ENCODE measurements around the gene HAPLN3.

HAPLN3 gene

GRCh38 chr15:88890495-88890894 is 4.8 kb downstream of the HAPLN3 start:
- TF ChIP-seq, protein P1, sequence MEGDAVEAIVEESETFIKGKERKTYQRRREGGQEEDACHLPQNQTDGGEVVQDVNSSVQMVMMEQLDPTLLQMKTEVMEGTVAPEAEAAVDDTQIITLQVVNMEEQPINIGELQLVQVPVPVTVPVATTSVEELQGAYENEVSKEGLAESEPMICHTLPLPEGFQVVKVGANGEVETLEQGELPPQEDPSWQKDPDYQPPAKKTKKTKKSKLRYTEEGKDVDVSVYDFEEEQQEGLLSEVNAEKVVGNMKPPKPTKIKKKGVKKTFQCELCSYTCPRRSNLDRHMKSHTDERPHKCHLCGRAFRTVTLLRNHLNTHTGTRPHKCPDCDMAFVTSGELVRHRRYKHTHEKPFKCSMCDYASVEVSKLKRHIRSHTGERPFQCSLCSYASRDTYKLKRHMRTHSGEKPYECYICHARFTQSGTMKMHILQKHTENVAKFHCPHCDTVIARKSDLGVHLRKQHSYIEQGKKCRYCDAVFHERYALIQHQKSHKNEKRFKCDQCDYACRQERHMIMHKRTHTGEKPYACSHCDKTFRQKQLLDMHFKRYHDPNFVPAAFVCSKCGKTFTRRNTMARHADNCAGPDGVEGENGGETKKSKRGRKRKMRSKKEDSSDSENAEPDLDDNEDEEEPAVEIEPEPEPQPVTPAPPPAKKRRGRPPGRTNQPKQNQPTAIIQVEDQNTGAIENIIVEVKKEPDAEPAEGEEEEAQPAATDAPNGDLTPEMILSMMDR (IDR thresholded peaks at IDR 0.05; ENCODE audit: control insufficient read depth, extremely low read depth, insufficient read depth), result no peak
- no peak for DNase-seq (ENCODE audit: low read depth)
- H3K4me3 ChIP-seq (ENCODE audit: low read depth, low read length), result no peak overlapping the region

DNA sequence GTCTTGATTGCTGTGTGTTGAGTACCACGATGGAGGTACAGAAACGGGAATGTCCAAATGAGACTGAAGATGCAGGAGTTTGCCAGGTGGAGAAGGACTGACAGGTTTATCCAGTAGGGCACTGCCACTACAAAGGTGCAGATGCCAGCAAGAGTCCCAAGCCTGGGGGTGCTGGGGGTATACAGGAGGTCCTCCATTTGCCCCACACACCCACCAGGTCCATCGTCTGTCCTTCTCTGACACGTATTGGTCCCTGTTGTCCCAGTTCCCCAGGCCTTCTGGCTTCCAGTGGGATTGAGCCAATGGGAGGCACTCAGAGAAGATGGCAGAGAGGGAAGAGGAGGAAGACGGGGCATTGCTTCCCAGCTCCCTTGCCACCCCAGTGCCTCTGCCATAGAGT is 6.6 kb downstream of the HAPLN3 start:
- H3K4me3 ChIP-seq (ENCODE audit: low read depth, low read length), result no peak overlapping the region
- TF ChIP-seq, protein P1 (IDR thresholded peaks at IDR 0.05; ENCODE audit: control insufficient read depth, extremely low read depth, insufficient read depth), result no peak

DNA sequence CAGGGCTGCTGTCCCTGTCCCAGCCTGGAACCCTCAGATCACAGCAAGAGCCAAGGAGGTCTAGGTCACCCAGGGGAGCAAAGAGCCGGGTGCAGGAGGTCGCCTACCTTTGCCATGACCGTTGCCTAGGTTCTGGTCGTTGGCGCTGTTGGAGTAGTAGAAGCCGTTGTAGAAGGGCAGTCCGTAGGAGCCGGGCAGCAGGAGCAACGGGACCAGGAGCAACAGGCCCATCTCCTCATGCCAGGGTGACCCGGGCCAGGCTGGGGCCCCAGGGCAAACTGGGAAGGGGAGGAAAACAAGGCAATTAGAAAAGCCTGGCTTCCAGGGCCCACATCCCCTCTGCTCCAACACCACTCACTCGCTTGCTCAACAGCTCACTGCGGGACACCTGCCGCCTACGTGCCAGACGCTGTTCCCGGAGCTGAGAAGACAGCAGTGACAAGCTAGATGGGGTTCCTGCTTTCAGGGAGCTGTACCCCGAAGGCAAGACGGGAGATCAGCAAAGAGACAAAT is 8.2 kb downstream of the HAPLN3 start:
- no peak overlapping the region for H3K4me3 ChIP-seq (ENCODE audit: low read depth, low read length)
- DNase-seq (ENCODE audit: low read depth), result no peak
- TF ChIP-seq, protein P1 (IDR thresholded peaks at IDR 0.05; ENCODE audit: control insufficient read depth, extremely low read depth, insufficient read depth), result no peak

More for the DNA sequence above, 6.6 kb downstream of the HAPLN3 start:
- DNase-seq (ENCODE audit: low read depth), result no peak

DNA sequence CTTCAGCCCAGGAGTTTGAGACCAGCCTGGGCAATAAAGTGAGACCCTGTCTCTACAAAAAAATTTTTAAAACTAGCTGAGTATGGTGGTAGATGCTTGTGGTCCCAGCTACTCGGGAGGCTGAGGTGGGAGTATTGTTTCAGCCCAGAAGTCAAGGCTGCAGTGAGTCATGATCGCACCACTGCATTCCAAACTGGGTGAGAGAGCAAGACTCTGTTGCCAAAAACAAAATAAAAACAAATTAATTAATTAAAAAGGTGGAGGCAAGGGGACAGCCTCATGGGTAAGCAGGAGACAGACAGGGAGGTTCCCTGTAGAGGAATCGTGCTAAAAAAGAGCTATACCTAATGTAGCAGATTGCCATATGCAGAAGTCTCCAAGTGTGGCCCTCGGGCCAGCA is 12.6 kb downstream of the HAPLN3 start:
- TF ChIP-seq, protein P1 (IDR thresholded peaks at IDR 0.05; ENCODE audit: control insufficient read depth, extremely low read depth, insufficient read depth), result no peak
- H3K4me3 ChIP-seq (ENCODE audit: low read depth, low read length), result no peak overlapping the region
- DNase-seq (ENCODE audit: low read depth), result no peak

DNA sequence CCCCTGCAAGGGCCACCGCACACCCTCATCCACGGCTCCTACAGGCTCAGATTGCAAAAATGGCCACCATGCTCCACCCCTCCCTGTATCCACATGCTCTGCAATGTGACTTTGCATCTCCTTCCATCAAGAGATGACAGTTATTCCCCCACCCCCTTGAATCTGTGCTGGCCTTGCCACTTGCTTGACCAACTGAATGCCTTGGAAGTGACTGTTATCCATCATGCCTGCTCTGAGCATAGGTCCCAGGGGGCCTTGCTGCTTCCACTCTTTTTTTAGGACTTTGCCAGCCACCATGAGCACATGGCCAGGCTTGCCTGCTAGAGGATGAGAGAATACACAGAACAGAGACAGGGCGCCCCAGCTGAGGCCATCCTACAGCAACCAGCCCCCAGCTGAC is 13.6 kb downstream of the HAPLN3 start:
- no peak overlapping the region for H3K4me3 ChIP-seq (ENCODE audit: low read depth, low read length)
- TF ChIP-seq, protein P1 (IDR thresholded peaks at IDR 0.05; ENCODE audit: control insufficient read depth, extremely low read depth, insufficient read depth), result no peak

GRCh38 chr15:88880944-88881740 is 14.2 kb downstream of the HAPLN3 start:
- no peak for DNase-seq (ENCODE audit: low read depth)
- TF ChIP-seq, protein P1 (IDR thresholded peaks at IDR 0.05; ENCODE audit: control insufficient read depth, extremely low read depth, insufficient read depth), result no peak
- no peak overlapping the region for H3K4me3 ChIP-seq (ENCODE audit: low read depth, low read length)

More for the DNA sequence above, 13.6 kb downstream of the HAPLN3 start:
- DNase-seq (ENCODE audit: low read depth), result no peak

Data from LNCaP clone FGC (cell line).